Measurements from ENCODE around the gene PAPOLA.

The PAPOLA gene

DNA sequence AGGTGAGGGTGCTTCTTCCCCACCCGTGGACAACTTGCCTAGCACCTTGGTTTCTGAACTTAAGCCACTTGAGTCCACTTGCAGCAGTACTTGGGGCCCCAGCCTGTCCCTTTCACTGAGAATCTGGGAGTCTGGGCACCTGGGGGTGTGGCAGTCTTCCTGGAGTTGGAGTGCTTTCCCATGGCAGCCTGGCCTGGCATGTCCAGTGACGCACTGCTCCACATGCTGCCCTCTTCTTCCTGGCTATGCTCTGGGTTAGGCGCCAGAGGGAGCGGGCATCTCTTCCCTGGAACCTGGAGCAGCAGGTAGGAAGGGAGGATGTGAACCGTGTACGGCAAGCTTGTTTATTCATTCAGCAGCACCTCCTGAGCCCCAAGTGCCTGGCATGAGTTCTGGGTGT is 76.4 kb downstream of the PAPOLA start:
- peaks cover 5% of the 10 kb centered on the region for H3K4me1 ChIP-seq (ENCODE audit: insufficient read depth, low read length, poor library complexity, severe bottlenecking)
- TF ChIP-seq, protein P1, sequence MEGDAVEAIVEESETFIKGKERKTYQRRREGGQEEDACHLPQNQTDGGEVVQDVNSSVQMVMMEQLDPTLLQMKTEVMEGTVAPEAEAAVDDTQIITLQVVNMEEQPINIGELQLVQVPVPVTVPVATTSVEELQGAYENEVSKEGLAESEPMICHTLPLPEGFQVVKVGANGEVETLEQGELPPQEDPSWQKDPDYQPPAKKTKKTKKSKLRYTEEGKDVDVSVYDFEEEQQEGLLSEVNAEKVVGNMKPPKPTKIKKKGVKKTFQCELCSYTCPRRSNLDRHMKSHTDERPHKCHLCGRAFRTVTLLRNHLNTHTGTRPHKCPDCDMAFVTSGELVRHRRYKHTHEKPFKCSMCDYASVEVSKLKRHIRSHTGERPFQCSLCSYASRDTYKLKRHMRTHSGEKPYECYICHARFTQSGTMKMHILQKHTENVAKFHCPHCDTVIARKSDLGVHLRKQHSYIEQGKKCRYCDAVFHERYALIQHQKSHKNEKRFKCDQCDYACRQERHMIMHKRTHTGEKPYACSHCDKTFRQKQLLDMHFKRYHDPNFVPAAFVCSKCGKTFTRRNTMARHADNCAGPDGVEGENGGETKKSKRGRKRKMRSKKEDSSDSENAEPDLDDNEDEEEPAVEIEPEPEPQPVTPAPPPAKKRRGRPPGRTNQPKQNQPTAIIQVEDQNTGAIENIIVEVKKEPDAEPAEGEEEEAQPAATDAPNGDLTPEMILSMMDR (conservative IDR thresholded peaks at IDR 0.05; ENCODE audit: low read length): no peak
- TF ChIP-seq EZH2phosphoT487 (IDR thresholded peaks at IDR 0.05; ENCODE audit: borderline replicate concordance): no peak

DNA sequence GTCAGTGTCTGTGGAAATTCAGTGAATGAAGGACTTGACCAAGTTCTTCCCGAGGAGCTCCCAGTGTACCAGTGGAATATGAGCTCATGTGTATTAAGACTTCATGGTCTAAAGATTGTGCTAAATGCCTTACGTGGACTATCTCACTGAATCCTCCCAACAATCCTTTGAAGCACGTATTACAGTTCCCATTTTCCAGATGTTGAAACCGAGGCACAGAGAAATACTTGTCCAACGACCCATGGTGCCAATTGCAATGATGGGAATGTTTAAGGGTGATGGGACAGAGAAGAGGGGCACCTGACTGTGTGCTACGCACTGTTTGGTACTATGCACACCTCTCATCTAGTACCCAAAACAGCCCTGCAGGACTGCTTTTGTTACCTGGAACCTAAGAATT is 77.2 kb downstream of the PAPOLA start:
- no peak overlapping the region for H3K4me2 ChIP-seq (ENCODE audit: low read depth, low read length, poor library complexity, severe bottlenecking)
- peaks cover 5% of the 10 kb centered on the region for H3K4me1 ChIP-seq (ENCODE audit: insufficient read depth, low read length, poor library complexity, severe bottlenecking)
- H3F3A ChIP-seq (ENCODE audit: low read depth): no peaks in the 10 kb centered on the region
- no peaks in the 10 kb centered on the region for H3K9me3 ChIP-seq (ENCODE audit: insufficient read depth, low read depth, low read length)
- H3K9me2 ChIP-seq (replicated peaks; ENCODE audit: low read depth, low read length): no peaks in the 10 kb centered on the region
- H3K9ac ChIP-seq (ENCODE audit: low read depth, low read length, poor library complexity, severe bottlenecking): no peak overlapping the region
- H3K36me3 ChIP-seq (ENCODE audit: insufficient read depth, low read length): no peaks in the 10 kb centered on the region
- H3K79me2 ChIP-seq (ENCODE audit: insufficient read depth, low read length): no peaks in the 10 kb centered on the region
- TF ChIP-seq, protein P1 (conservative IDR thresholded peaks at IDR 0.05; ENCODE audit: low read length): no peak
- TF ChIP-seq EZH2phosphoT487 (IDR thresholded peaks at IDR 0.05; ENCODE audit: borderline replicate concordance): no peak
- no peak overlapping the region for H3K4me3 ChIP-seq (ENCODE audit: low read length, poor library complexity, severe bottlenecking)
- no peaks in the 10 kb centered on the region for H4K20me1 ChIP-seq (ENCODE audit: insufficient read depth, low read length, poor library complexity, severe bottlenecking)
- no peaks in the 10 kb centered on the region for H3K27me3 ChIP-seq (ENCODE audit: insufficient read depth, low read length, poor library complexity, severe bottlenecking)
- no peak overlapping the region for H2AFZ ChIP-seq (ENCODE audit: low read length)

More for the DNA sequence above, 76.4 kb downstream of the PAPOLA start:
- no peaks in the 10 kb centered on the region for H3K27me3 ChIP-seq (ENCODE audit: insufficient read depth, low read length, poor library complexity, severe bottlenecking)
- no peak overlapping the region for H2AFZ ChIP-seq (ENCODE audit: low read length)
- H4K20me1 ChIP-seq (ENCODE audit: insufficient read depth, low read length, poor library complexity, severe bottlenecking): no peaks in the 10 kb centered on the region
- H3K9me3 ChIP-seq (ENCODE audit: insufficient read depth, low read depth, low read length): no peaks in the 10 kb centered on the region
- no peaks in the 10 kb centered on the region for H3K9me2 ChIP-seq (replicated peaks; ENCODE audit: low read depth, low read length)
- no peak overlapping the region for H3K4me2 ChIP-seq (ENCODE audit: low read depth, low read length, poor library complexity, severe bottlenecking)
- no peaks in the 10 kb centered on the region for H3F3A ChIP-seq (ENCODE audit: low read depth)
- H3K4me3 ChIP-seq (ENCODE audit: low read length, poor library complexity, severe bottlenecking): no peak overlapping the region
- H3K36me3 ChIP-seq (ENCODE audit: insufficient read depth, low read length): no peaks in the 10 kb centered on the region
- H3K79me2 ChIP-seq (ENCODE audit: insufficient read depth, low read length): no peaks in the 10 kb centered on the region
- no peak overlapping the region for H3K9ac ChIP-seq (ENCODE audit: low read depth, low read length, poor library complexity, severe bottlenecking)

DNA sequence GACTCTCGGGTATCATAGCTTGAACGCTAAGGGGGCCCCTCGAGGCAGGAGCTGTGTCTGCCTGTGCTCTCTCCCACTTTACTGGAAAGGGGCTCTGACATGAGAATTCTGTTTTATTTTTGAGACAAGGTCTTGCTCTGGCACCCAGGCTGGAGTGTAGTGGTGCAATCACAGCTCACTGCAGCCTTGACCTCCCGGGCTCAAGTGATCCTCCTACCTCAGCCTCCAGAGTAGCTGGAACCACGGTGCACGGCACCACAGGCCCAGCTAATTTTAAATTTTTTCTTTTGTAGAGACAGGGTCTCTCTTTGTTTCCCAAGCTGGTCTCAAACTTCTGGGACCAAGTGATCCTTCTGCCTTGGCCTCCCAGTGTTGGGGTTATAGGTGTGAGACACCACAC is 77.7 kb downstream of the PAPOLA start:
- H3K4me2 ChIP-seq (ENCODE audit: low read depth, low read length, poor library complexity, severe bottlenecking): no peak overlapping the region
- no peak for TF ChIP-seq EZH2phosphoT487 (IDR thresholded peaks at IDR 0.05; ENCODE audit: borderline replicate concordance)
- TF ChIP-seq, protein P1 (conservative IDR thresholded peaks at IDR 0.05; ENCODE audit: low read length): no peak
- no peaks in the 10 kb centered on the region for H3K27me3 ChIP-seq (ENCODE audit: insufficient read depth, low read length, poor library complexity, severe bottlenecking)
- H2AFZ ChIP-seq (ENCODE audit: low read length): no peak overlapping the region
- no peaks in the 10 kb centered on the region for H3K9me2 ChIP-seq (replicated peaks; ENCODE audit: low read depth, low read length)
- H3F3A ChIP-seq (ENCODE audit: low read depth): no peaks in the 10 kb centered on the region
- H3K36me3 ChIP-seq (ENCODE audit: insufficient read depth, low read length): no peaks in the 10 kb centered on the region
- H3K9ac ChIP-seq (ENCODE audit: low read depth, low read length, poor library complexity, severe bottlenecking): no peak overlapping the region
- no peaks in the 10 kb centered on the region for H3K79me2 ChIP-seq (ENCODE audit: insufficient read depth, low read length)
- peaks cover 8% of the 10 kb centered on the region for H3K4me1 ChIP-seq (ENCODE audit: insufficient read depth, low read length, poor library complexity, severe bottlenecking)
- H3K4me3 ChIP-seq (ENCODE audit: low read length, poor library complexity, severe bottlenecking): no peak overlapping the region
- no peaks in the 10 kb centered on the region for H3K9me3 ChIP-seq (ENCODE audit: insufficient read depth, low read depth, low read length)
- H4K20me1 ChIP-seq (ENCODE audit: insufficient read depth, low read length, poor library complexity, severe bottlenecking): no peaks in the 10 kb centered on the region
